Stimulated activated CD4-positive, alpha-beta T cell treated with anti-CD3 and anti-CD28 coated beads, Interleukin-12 subunit alpha, Interleukin-12 subunit beta, amount 100 ng/mL, for 24 hours (primary cell): ENCODE data around the gene SNX4.

Experiments
- DNase-seq, 2 experiments: peaks; one replicate each; pipeline ENCODE4 v3.0.0-alpha.2; 2020; ENCODE audit warnings: low read depth in 2 of 2

SNX4 gene

GRCh38 chr3:125403789-125404188 is 116.2 kb downstream of the SNX4 start:
- no peak for DNase-seq

GRCh38 chr3:125402639-125403038 is 117.4 kb downstream of the SNX4 start:
- DNase-seq: no peak

- DNase-seq: no peak
Measured at GRCh38 chr3:125401402-125401801, 118.6 kb downstream of the SNX4 start.

GRCh38 chr3:125398952-125399351 is 121.0 kb downstream of the SNX4 start:
- DNase-seq: no peak
